ENCODE results near the gene OR8B4.

OR8B4 gene

GRCh38 chr11:124442847-124443246, 18.2 kb upstream of the OR8B4 start:
- Histone ChIP-seq H3K79me2 (ENCODE audit: insufficient read depth, low read depth) (no peaks in the 10 kb centered on the region), H3K4me1 (ENCODE audit: low read depth, poor library complexity, severe bottlenecking) (no peaks in the 10 kb centered on the region), H2AFZ (ENCODE audit: low read depth) (no peak overlapping the region), H3K4me2 (no peak overlapping the region), H3K36me3 (ENCODE audit: insufficient read depth) (no peaks in the 10 kb centered on the region), H3K9ac (no peak overlapping the region), H3K27me3 (ENCODE audit: insufficient read depth, low read depth) (no peaks in the 10 kb centered on the region), H4K20me1 (ENCODE audit: insufficient read depth) (no peaks in the 10 kb centered on the region), H3K27ac (no peak overlapping the region), H3K4me3 (IDR thresholded peaks at IDR 0.05; ENCODE audit: insufficient read depth, low read depth, low read length) (no peak overlapping the region)
- no peak for TF ChIP-seq CTCF (conservative IDR thresholded peaks at IDR 0.05; ENCODE audit: low read depth, low read length)

- Histone ChIP-seq H3K4me2 (no peak overlapping the region), H4K20me1 (ENCODE audit: insufficient read depth) (no peaks in the 10 kb centered on the region), H3K4me3 (IDR thresholded peaks at IDR 0.05; ENCODE audit: insufficient read depth, low read depth, low read length) (no peak overlapping the region), H3K79me2 (ENCODE audit: insufficient read depth, low read depth) (no peaks in the 10 kb centered on the region), H3K9ac (no peak overlapping the region), H2AFZ (ENCODE audit: low read depth) (no peak overlapping the region), H3K36me3 (ENCODE audit: insufficient read depth) (no peaks in the 10 kb centered on the region), H3K27ac (no peak overlapping the region), H3K4me1 (ENCODE audit: low read depth, poor library complexity, severe bottlenecking) (no peaks in the 10 kb centered on the region), H3K27me3 (ENCODE audit: insufficient read depth, low read depth) (no peaks in the 10 kb centered on the region)
- TF ChIP-seq CTCF (conservative IDR thresholded peaks at IDR 0.05; ENCODE audit: low read depth, low read length): no peak
These were observed 17.8 kb upstream of the OR8B4 start for GRCh38 chr11:124442442-124442841.

- no peaks in the 10 kb centered on the region for H3K4me1 ChIP-seq (ENCODE audit: low read depth, poor library complexity, severe bottlenecking)
- H3K27me3 ChIP-seq (ENCODE audit: insufficient read depth, low read depth): no peaks in the 10 kb centered on the region
- H4K20me1 ChIP-seq (ENCODE audit: insufficient read depth): no peaks in the 10 kb centered on the region
- no peak overlapping the region for H2AFZ ChIP-seq (ENCODE audit: low read depth)
- H3K36me3 ChIP-seq (ENCODE audit: insufficient read depth): no peaks in the 10 kb centered on the region
- H3K79me2 ChIP-seq (ENCODE audit: insufficient read depth, low read depth): no peaks in the 10 kb centered on the region
- no peak overlapping the region for H3K27ac ChIP-seq
- no peak overlapping the region for H3K9ac ChIP-seq
- no peak overlapping the region for H3K4me3 ChIP-seq (IDR thresholded peaks at IDR 0.05; ENCODE audit: insufficient read depth, low read depth, low read length)
- no peak for TF ChIP-seq CTCF (conservative IDR thresholded peaks at IDR 0.05; ENCODE audit: low read depth, low read length)
- no peak overlapping the region for H3K4me2 ChIP-seq
These were observed 16.8 kb upstream of the OR8B4 start for GRCh38 chr11:124441519-124441918.

- Histone ChIP-seq H3K79me2 (ENCODE audit: insufficient read depth, low read depth) (no peaks in the 10 kb centered on the region), H3K27me3 (ENCODE audit: insufficient read depth, low read depth) (no peaks in the 10 kb centered on the region), H3K9ac (no peak overlapping the region), H3K4me1 (ENCODE audit: low read depth, poor library complexity, severe bottlenecking) (no peaks in the 10 kb centered on the region), H3K27ac (no peak overlapping the region), H2AFZ (ENCODE audit: low read depth) (no peak overlapping the region), H3K4me3 (IDR thresholded peaks at IDR 0.05; ENCODE audit: insufficient read depth, low read depth, low read length) (no peak overlapping the region), H4K20me1 (ENCODE audit: insufficient read depth) (no peaks in the 10 kb centered on the region), H3K4me2 (no peak overlapping the region), H3K36me3 (ENCODE audit: insufficient read depth) (no peaks in the 10 kb centered on the region)
- no peak for TF ChIP-seq CTCF (conservative IDR thresholded peaks at IDR 0.05; ENCODE audit: low read depth, low read length)
These were observed 16.4 kb upstream of the OR8B4 start for GRCh38 chr11:124441081-124441480.

- no peaks in the 10 kb centered on the region for H4K20me1 ChIP-seq (ENCODE audit: insufficient read depth)
- H3K4me1 ChIP-seq (ENCODE audit: low read depth, poor library complexity, severe bottlenecking): no peaks in the 10 kb centered on the region
- H3K36me3 ChIP-seq (ENCODE audit: insufficient read depth): no peaks in the 10 kb centered on the region
- no peak overlapping the region for H3K4me3 ChIP-seq (IDR thresholded peaks at IDR 0.05; ENCODE audit: insufficient read depth, low read depth, low read length)
- no peaks in the 10 kb centered on the region for H3K79me2 ChIP-seq (ENCODE audit: insufficient read depth, low read depth)
- no peak overlapping the region for H3K27ac ChIP-seq
- no peak overlapping the region for H3K9ac ChIP-seq
- no peaks in the 10 kb centered on the region for H3K27me3 ChIP-seq (ENCODE audit: insufficient read depth, low read depth)
- TF ChIP-seq CTCF (conservative IDR thresholded peaks at IDR 0.05; ENCODE audit: low read depth, low read length): no peak
- H3K4me2 ChIP-seq: no peak overlapping the region
- no peak overlapping the region for H2AFZ ChIP-seq (ENCODE audit: low read depth)
These were observed 15.9 kb upstream of the OR8B4 start for GRCh38 chr11:124440608-124441007.

Measured in KMS-11 (cell line).